Breast epithelium (tissue), 3 donors: Measurements from ENCODE around the gene CD244.

Experiments used
- POLR2A ChIP-seq: fragments of 450-650 bp; IDR thresholded peaks from one replicate; pipeline ENCODE4 v1.6.1; 2016; ENCODE audit warnings: antibody characterized with exemption, mild to moderate bottlenecking, moderate library complexity
- TF ChIP-seq, protein P1 (sequence below), 3 donors: fragments of 450-650 bp; IDR thresholded peaks; one replicate each; pipeline ENCODE4 v1.5.1; 2016 to 2017; ENCODE audit warnings: antibody characterized with exemption in 3 of 3, mild to moderate bottlenecking in 3 of 3, moderate library complexity in 3 of 3

DNA sequence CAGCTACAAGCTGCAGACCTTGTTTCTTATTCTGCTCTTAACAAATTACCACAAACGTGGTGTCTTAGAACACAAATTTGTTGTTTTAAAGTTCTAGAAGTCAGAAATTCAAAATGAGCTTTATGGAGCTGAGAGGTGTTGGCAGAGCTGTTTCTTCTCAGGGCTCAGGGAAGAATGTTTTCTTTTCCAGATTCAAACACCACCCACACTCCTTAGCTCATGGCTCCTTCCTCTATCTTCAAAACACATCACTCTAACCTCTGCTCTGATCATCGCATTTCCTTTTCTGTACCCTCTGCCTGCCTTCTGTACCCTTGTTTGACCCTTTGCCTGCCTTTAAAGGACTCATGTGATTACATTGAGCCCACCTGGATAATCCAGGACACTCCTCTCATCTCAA, 49.2 kb upstream of the CD244 start:
- no peak for TF ChIP-seq POLR2A
- TF ChIP-seq, protein P1, sequence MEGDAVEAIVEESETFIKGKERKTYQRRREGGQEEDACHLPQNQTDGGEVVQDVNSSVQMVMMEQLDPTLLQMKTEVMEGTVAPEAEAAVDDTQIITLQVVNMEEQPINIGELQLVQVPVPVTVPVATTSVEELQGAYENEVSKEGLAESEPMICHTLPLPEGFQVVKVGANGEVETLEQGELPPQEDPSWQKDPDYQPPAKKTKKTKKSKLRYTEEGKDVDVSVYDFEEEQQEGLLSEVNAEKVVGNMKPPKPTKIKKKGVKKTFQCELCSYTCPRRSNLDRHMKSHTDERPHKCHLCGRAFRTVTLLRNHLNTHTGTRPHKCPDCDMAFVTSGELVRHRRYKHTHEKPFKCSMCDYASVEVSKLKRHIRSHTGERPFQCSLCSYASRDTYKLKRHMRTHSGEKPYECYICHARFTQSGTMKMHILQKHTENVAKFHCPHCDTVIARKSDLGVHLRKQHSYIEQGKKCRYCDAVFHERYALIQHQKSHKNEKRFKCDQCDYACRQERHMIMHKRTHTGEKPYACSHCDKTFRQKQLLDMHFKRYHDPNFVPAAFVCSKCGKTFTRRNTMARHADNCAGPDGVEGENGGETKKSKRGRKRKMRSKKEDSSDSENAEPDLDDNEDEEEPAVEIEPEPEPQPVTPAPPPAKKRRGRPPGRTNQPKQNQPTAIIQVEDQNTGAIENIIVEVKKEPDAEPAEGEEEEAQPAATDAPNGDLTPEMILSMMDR (IDR thresholded peaks at IDR 0.05) = no peak
